GM19240 (cell line): Measurements from ENCODE around the gene BLACAT1.
"Not testable (repeated sequence)": the region's sequence is repeated elsewhere in the genome, so short reads cannot be mapped to it uniquely, and the experiment has no call there.

Source experiments
- DNase-seq: peaks from one replicate; pipeline ENCODE4 v3.0.0; 2011; ENCODE audit warnings: low spot score; ENCODE audit not compliant: insufficient read length

Gene BLACAT1

GRCh38 chr1:205442051-205442725 is 13.7 kb downstream of the BLACAT1 start:
- DNase-seq: no peak

DNA sequence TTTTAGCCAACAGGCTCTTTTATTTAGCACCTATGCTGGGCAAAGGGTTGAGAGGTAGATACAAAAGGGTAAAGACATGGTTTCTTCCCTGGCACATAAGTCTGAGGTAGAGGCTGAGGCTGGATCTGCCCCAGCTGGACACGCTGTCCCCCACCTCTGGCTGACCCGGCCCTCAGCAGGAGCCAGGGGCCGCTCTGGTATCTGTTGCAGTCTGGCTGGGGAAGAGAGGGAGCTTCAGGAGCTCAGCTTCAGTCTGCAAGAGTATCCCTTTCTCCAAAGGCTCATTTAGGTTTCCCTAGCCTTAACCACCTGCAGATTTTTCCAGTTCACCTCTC is 14.2 kb downstream of the BLACAT1 start:
- no peak for DNase-seq

GRCh38 chr1:205441318-205441633 is 14.6 kb downstream of the BLACAT1 start:
- DNase-seq: no peak

- DNase-seq: peak; percentile 47
Measured at GRCh38 chr1:205440476-205441317, 15.1 kb downstream of the BLACAT1 start.

DNA sequence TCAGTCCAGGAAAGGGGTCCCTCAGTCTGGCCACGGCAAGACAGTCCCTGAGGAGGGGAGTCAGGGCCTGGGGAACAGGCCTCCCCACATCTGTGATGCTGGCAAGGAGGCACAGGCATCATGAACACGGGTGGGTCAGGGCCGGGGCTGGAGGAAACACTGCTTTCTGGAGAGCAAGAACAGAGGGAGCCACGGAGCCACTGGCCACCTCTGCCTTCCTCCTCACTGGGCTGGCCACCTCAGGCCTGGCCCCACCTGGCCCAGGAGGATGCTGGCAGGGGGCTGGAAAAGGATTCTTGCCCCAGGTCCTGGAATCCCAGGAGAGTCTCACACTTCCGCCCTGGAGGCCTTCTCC is 15.7 kb downstream of the BLACAT1 start:
- DNase-seq: no peak

- no peak for DNase-seq
Measured at GRCh38 chr1:205438213-205439158, 17.4 kb downstream of the BLACAT1 start.

GRCh38 chr1:205437570-205437969 is 18.3 kb downstream of the BLACAT1 start:
- DNase-seq: no peak

DNA sequence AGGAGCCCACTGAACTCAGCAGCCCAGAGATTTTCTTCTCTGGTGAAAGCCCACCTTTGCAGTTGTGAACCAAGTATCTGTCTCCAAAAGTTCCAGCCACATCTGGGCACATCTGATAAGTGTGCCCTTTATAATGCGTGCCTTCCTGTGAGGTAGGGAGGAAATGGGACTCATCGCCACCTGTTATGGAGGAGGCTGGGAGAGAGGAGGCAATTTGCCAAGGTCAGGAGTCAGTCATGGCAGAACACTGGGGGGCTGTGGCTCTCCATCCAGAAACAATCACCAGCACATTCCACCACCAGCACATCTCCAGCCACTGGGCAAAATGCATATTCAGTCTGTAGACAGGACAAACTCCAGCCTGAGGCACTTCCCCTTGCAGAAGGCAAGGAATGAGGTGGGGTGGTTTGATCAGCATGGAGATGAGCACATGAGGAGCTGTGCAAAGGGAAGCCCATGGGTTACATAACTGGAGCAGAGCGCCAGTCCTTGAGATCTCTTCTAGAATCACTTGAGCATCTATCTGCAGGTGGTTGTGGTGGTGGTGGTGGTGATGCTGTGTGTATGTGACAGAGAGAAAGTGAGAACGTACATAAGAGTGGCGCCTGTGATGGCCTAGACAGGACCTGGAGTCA is 19.0 kb downstream of the BLACAT1 start:
- no peak for DNase-seq

GRCh38 chr1:205435578-205436573 is 20.0 kb downstream of the BLACAT1 start:
- no peak for DNase-seq

- DNase-seq: no peak
Measured at GRCh38 chr1:205434738-205435137, 21.1 kb downstream of the BLACAT1 start.

DNA sequence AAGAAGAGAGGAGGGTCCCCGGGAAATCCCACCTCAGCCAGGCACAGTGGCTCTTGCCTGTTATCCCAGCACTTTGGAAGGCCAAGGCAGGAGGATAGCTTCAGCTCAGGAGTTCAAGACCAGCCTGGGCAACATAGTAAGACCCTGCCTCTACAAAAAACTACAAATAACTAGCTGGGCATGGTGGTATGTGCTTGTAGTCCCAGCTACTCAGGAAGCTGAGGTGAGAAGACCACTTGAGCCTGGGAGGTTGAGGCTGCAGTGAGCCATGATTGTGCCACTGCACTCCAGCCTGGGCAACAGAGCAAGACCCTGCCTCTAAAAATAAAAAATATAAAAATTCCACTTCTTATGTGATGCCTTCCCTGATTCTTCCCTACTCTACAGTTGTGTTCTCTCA is 23.2 kb downstream of the BLACAT1 start:
- DNase-seq: not testable (repeated sequence)

DNA sequence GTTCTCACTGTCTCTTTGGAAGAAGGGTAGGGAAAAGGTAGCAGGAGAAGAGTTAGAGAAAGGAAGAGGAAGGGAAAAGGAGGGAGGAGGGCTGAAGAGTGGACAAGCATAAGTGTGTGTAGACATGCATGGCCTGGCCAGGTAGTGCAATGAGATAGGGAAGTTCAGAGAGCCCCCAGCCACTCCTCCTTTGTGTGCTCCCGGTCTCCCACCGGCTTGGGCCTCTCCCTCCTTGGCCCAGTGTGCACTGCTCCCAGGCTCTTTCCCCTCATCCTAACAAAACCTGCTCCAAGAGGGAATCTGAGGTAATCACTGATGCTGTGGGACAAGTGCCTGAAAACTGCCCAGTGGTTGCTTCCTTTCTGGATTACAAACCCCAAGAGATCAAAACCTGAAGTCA is 23.7 kb downstream of the BLACAT1 start:
- DNase-seq: no peak

DNA sequence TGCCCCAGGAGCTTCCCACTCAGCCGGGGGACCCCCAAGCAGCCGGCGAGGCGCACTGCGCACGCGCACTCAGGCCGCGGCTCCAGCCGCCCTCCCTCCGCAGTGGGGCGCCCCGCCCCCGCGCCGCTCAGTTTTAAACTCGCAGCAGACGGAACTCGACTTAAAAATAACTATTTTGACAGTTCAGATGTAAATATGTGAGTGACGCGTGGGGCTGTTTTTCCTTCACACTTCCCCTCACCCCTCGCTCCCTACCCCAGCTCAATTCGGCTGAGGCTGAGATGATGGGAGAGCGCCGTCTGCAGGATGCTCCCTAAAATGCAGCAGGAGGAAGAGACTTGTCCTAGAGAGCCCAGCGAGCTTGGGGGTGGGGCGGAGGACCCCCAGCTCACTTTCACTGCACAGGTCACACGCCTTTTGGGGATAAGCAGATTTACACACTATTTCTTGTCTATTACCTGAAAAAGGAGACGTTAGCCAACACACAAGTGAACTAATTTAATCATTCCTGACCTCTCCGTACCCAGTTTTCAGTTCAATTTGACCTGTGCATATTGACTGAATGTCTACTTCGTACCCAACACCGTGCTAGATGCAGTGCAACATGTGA is 25.0 kb downstream of the BLACAT1 start:
- no peak for DNase-seq

GRCh38 chr1:205429762-205430695 is 25.8 kb downstream of the BLACAT1 start:
- DNase-seq: no peak

- no peak for DNase-seq
Measured at GRCh38 chr1:205424901-205425600, 30.8 kb downstream of the BLACAT1 start.

GRCh38 chr1:205423814-205424399 is 31.9 kb downstream of the BLACAT1 start:
- no peak for DNase-seq

DNA sequence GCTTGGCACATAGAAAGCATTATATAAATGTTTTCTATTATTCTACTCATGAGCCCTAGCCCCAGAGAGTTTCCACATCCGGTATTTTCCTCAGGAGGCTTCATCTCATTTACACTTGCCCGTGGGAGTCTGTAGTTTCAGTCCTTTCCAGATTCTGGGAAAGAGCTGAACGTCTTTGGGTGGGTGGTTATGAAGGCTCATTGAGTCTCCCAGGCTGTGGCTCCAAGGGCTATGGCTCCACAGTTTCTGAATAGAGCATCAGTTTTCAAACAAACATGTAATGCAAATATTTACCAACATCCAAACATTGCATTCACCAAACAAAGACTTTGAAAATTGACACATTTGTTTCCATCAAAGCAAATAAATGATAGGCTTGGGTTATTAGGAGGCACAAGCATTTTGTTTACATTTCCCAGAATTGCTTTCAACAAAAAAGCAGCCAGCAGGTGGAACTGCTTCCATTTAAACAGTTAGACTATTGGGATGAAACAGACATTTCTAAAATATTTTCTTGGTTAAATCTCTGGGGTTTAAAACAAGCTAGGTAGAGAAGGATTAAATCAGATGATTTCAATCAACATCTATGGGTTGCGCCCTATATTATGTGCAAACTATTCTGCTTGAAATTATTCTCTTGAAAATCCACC is 32.7 kb downstream of the BLACAT1 start:
- no peak for DNase-seq
